Endothelial cell of umbilical vein (primary cell): ENCODE measurements around the gene KHNYN. TPM values are rescaled to one million over a fixed set of nuclear protein-coding genes. Genes with fewer than 3 reads are reported as not detected.

Source experiments
- BruUV-seq: library from RNA; stranded (reverse); fragments of 400-500 nt; replicated peaks from 2 replicates; lab custom pipeline; 2021; lab: Mats Ljungman, UMichigan
- CTCF ChIA-PET: fragments of 300-600, 350-600 bp; sonication (Branson Sonifier 250); formaldehyde crosslinking; loops from one replicate; lab custom pipeline; 2021; ENCODE audit warnings: antibody characterized with exemption, inconsistent platforms; lab: Charles Lee
- POLR2A ChIA-PET: fragments of 300-600, 350-600 bp; sonication (Branson Sonifier 250); formaldehyde crosslinking; loops from one replicate; lab custom pipeline; 2021; ENCODE audit warnings: antibody characterized with exemption, inconsistent platforms; lab: Charles Lee
- DNase-seq: peaks from one replicate; pipeline ENCODE4 v3.0.0-alpha.2; 2011; ENCODE audit warnings: low read depth, low spot score
- FAIRE-seq: peaks from 2 replicates; lab custom pipeline; 2011; peaks lifted over from hg19 to GRCh38; lab: Jason Lieb, UNC
- H2AFZ ChIP-seq: 2 replicates; pipeline ENCODE4 v1.6.0; 2012; ENCODE audit warnings: low read depth, low read length, control low read depth, inconsistent platforms
- H3K27ac ChIP-seq: 2 replicates; pipeline ENCODE4 v1.5.1; 2011; ENCODE audit warnings: low read depth, mild to moderate bottlenecking, control low read depth, low read length, moderate library complexity; ENCODE audit not compliant: insufficient read depth
- H3K27me3 ChIP-seq, 2 experiments: 2 replicates each; pipeline versions ENCODE4 v1.6.0 to v1.6.1; 2011; ENCODE audit warnings: low read length in 2 of 2, mixed read lengths in 1 of 2; ENCODE audit not compliant: control insufficient read depth in 2 of 2, insufficient read depth in 2 of 2
- H3K36me3 ChIP-seq, 2 experiments: 2 replicates in 1 of 2; 3 replicates in 1 of 2; pipeline ENCODE4 v1.5.1; 2011; ENCODE audit warnings: low read length in 2 of 2, mild to moderate bottlenecking in 1 of 2, moderate library complexity in 1 of 2; ENCODE audit not compliant: control insufficient read depth in 2 of 2, insufficient read depth in 2 of 2; ENCODE audit errors: extremely low read depth in 1 of 2
- H3K4me1 ChIP-seq: 3 replicates; pipeline ENCODE4 v1.5.1; 2011; ENCODE audit warnings: mild to moderate bottlenecking, low read length; ENCODE audit not compliant: control insufficient read depth, insufficient read depth; ENCODE audit errors: extremely low read depth
- H3K4me2 ChIP-seq: 2 replicates; pipeline ENCODE4 v1.6.1; 2011; ENCODE audit warnings: low read length, control low read depth, mixed read lengths; ENCODE audit not compliant: insufficient read depth
- H3K4me3 ChIP-seq, 3 experiments: fragments of 200-600 bp in 1 of 3; sonication (generic), shearing (Covaris generic) in 1 of 3; replicated peaks in 1 of 3; 2 replicates each; pipeline ENCODE4 v1.5.1; 2011 to 2016; ENCODE audit warnings: control low read depth in 3 of 3, low read length in 3 of 3, mild to moderate bottlenecking in 2 of 3, inconsistent platforms in 1 of 3, low read depth in 1 of 3, moderate library complexity in 1 of 3; ENCODE audit not compliant: insufficient read depth in 1 of 3
- H3K79me2 ChIP-seq: 2 replicates; pipeline ENCODE4 v1.6.0; 2012; ENCODE audit warnings: low read length, inconsistent platforms; ENCODE audit not compliant: control insufficient read depth, insufficient read depth
- H3K9ac ChIP-seq: replicated peaks from 2 replicates; pipeline ENCODE3; 2011; ENCODE audit warnings: low read length, control low read depth; ENCODE audit not compliant: insufficient read depth; ENCODE audit errors: extremely low read depth
- H3K9me1 ChIP-seq: replicated peaks from 3 replicates; pipeline ENCODE4 v1.6.0; 2011; ENCODE audit warnings: mild to moderate bottlenecking, low read length; ENCODE audit not compliant: control insufficient read depth, insufficient read depth; ENCODE audit errors: extremely low read depth
- H3K9me3 ChIP-seq: replicated peaks from 2 replicates; pipeline ENCODE4 v1.5.1; 2012; ENCODE audit warnings: low read length, inconsistent platforms; ENCODE audit not compliant: control insufficient read depth, insufficient read depth
- H4K20me1 ChIP-seq: replicated peaks from 2 replicates; pipeline ENCODE3; 2011; ENCODE audit warnings: mild to moderate bottlenecking, low read length; ENCODE audit not compliant: control insufficient read depth, insufficient read depth; ENCODE audit errors: extremely low read depth
- CTCF ChIP-seq, 2 donors: IDR thresholded peaks; 1 replicate in 1 of 2; 2 replicates in 1 of 2; pipeline ENCODE4 v1.5.1; 2011; ENCODE audit warnings: low read length in 2 of 2, mild to moderate bottlenecking in 2 of 2, moderate library complexity in 2 of 2, control low read depth in 1 of 2, inconsistent platforms in 1 of 2, low read depth in 1 of 2; ENCODE audit not compliant: insufficient read depth in 1 of 2; ENCODE audit errors: extremely low read depth in 1 of 2
- EZH2 ChIP-seq: IDR thresholded peaks from 2 replicates; pipeline ENCODE4 v1.6.1; 2012; ENCODE audit warnings: borderline replicate concordance, low read depth, mild to moderate bottlenecking, moderate library complexity, low read length, inconsistent platforms; ENCODE audit not compliant: severe bottlenecking
- FOS ChIP-seq: IDR thresholded peaks from 2 replicates; pipeline ENCODE4 v1.6.1; 2011; ENCODE audit warnings: mild to moderate bottlenecking, low read length, moderate library complexity, borderline replicate concordance; ENCODE audit not compliant: insufficient read depth
- GATA2 ChIP-seq: IDR thresholded peaks from 2 replicates; pipeline ENCODE4 v1.7.0; 2011; ENCODE audit warnings: low read depth, mild to moderate bottlenecking, moderate library complexity, mixed read lengths, low read length; ENCODE audit not compliant: insufficient read length, insufficient read depth
- JUN ChIP-seq: IDR thresholded peaks from 2 replicates; pipeline ENCODE4 v1.6.1; 2011; ENCODE audit warnings: borderline replicate concordance, low read depth; ENCODE audit not compliant: insufficient read length, insufficient read depth
- MAX ChIP-seq: IDR thresholded peaks from 2 replicates; pipeline ENCODE4 v1.6.1; 2011; ENCODE audit not compliant: insufficient read depth, insufficient read length
- MYC ChIP-seq: IDR thresholded peaks from one replicate; pipeline ENCODE4 v1.6.1; 2011; ENCODE audit warnings: mild to moderate bottlenecking, low read depth, low read length
- POLR2A ChIP-seq: IDR thresholded peaks from 2 replicates; pipeline ENCODE4 v1.6.1; 2012; ENCODE audit warnings: low read depth, mild to moderate bottlenecking, control low read depth, low read length
- POLR2AphosphoS5 ChIP-seq: IDR thresholded peaks from 2 replicates; pipeline ENCODE4 v1.6.1; 2012; ENCODE audit warnings: low read depth, mild to moderate bottlenecking, control low read depth, low read length, moderate library complexity; ENCODE audit not compliant: insufficient read depth
- dilution Hi-C: fragments of 300-500 bp; cut with MboI; formaldehyde crosslinking; loops from one replicate; pipeline ENCODE4 v1.15.0; 2019; ENCODE audit warnings: low sequenced_read_pairs; ENCODE audit not compliant: extremely low pct_ligation_motif_present
- intact Hi-C: fragments of 100-400 bp; cut with micrococcal nuclease; formaldehyde crosslinking; loops from one replicate; pipeline ENCODE4 v1.10.0; 2022
- polyA plus RNA-seq, 4 experiments: library from polyadenylated mRNA; depleted of rRNA in 3 of 4; stranded (reverse) in 3 of 4; unstranded in 1 of 4; fragments of >200 nt; gene quantifications; 2 replicates each; pipeline versions ENCODE4 v1.2.1 to v1.2.3, GENCODE V29; 2011 to 2012; ENCODE audit warnings: missing spikeins in 1 of 4
- total RNA-seq: library from RNA; stranded (reverse); gene quantifications from 2 replicates; pipeline ENCODE4 v1.2.3, GENCODE V29; 2021

The KHNYN gene
- total and polyA plus RNA-seq, 2 donors (not counting 3 experiments of a cell fraction or from before 2014, with no cell fraction given), result 25.4 to 63.3 TPM

GRCh38 chr14:24389226-24389848 lies 40.4 kb upstream of the KHNYN start:
- Histone ChIP-seq H3K27ac (no peak overlapping the region), H3K9me1 (no peaks in the 10 kb centered on the region), H3K36me3 (no peaks in the 10 kb centered on the region), H3K27me3 (peaks cover 0 to 11% of the 10 kb centered on the region in 2 experiments), H2AFZ (peak overlapping the region; percentile 16), H3K9ac (no peak overlapping the region), H3K4me3 (no peak overlapping the region), H4K20me1 (no peaks in the 10 kb centered on the region), H3K4me1 (peaks cover 23% of the 10 kb centered on the region), H3K4me2 (no peak overlapping the region), H3K79me2 (no peaks in the 10 kb centered on the region), H3K9me3 (no peaks in the 10 kb centered on the region)
- ChIA-PET CTCF (interaction anchor here (0.9 to 2.8 kb wide), 8 partner anchors 10 to 56 kb away, joined by 3 to 11 read pairs (median 5); partner anchors contain the start of gene NYNRIN), POLR2A (interaction anchor here (0.6 kb wide), 1 partner anchor 1760 kb away, joined by 3 read pairs; no protein-coding TSS in a partner anchor)
- FAIRE-seq (peak; percentile 89), DNase-seq (peak; percentile 67)
- intact Hi-C loops (loop anchor here (2.0 kb wide), 1 partner anchor 55 kb away; the partner anchor contains the start of gene ADCY4), dilution Hi-C loops (no loop called here)
- TF ChIP-seq JUN (no peak), FOS (no peak), EZH2 (no peak), GATA2 (no peak), MYC (no peak), POLR2AphosphoS5 (no peak), CTCF (IDR thresholded peaks at IDR 0.05; ENCODE audit: extremely low read depth in 1 of 2, insufficient read depth in 1 of 2, low read depth in 1 of 2, low read length in 2 of 2) (no peak), POLR2A (no peak), MAX (no peak)
- BruUV-seq, result no TSS peak
